MCF 10A (cell line): ENCODE data around the gene RNF6. TPM values are rescaled to one million over a fixed set of nuclear protein-coding genes. Genes with fewer than 3 reads are reported as not detected.

ENCODE experiments used
- BruUV-seq: library from RNA; stranded (reverse); fragments of 400-500 nt; replicated peaks from 2 replicates; lab custom pipeline; 2021; lab: Mats Ljungman, UMichigan
- CTCF ChIA-PET: fragments of 300-600 bp; sonication (Branson Sonifier 250); formaldehyde crosslinking; extraction: SDS; loops from one replicate; lab custom pipeline; 2021; ENCODE audit warnings: antibody characterized with exemption, inconsistent platforms; lab: Yijun Ruan, JAX
- POLR2A ChIA-PET: fragments of 300-600, 350-650 bp; sonication (Branson Sonifier 250); formaldehyde crosslinking; extraction: SDS; loops from one replicate; lab custom pipeline; 2020; ENCODE audit warnings: antibody characterized with exemption, inconsistent platforms; lab: Yijun Ruan, JAX
- DNase-seq: peaks from one replicate; pipeline ENCODE4 v3.0.0-alpha.2; 2018; ENCODE audit not compliant: unreplicated experiment
- H3K27ac Mint-ChIP-seq: one replicate; pipeline ENCODE4 v1.8.0; 2022; ENCODE audit warnings: mild to moderate bottlenecking, low read depth, mixed read lengths; ENCODE audit not compliant: unreplicated experiment
- H3K27me3 Mint-ChIP-seq: one replicate; pipeline ENCODE4 v1.8.0; 2022; ENCODE audit warnings: mixed read lengths; ENCODE audit not compliant: insufficient read depth, unreplicated experiment
- H3K36me3 Mint-ChIP-seq: one replicate; pipeline ENCODE4 v1.8.0; 2022; ENCODE audit warnings: mild to moderate bottlenecking, moderate library complexity, mixed read lengths; ENCODE audit not compliant: insufficient read depth, unreplicated experiment
- H3K4me1 Mint-ChIP-seq: one replicate; pipeline ENCODE4 v1.8.0; 2022; ENCODE audit warnings: mixed read lengths; ENCODE audit not compliant: insufficient read depth, unreplicated experiment
- H3K4me3 Mint-ChIP-seq: one replicate; pipeline ENCODE4 v1.8.0; 2022; ENCODE audit warnings: mild to moderate bottlenecking, moderate library complexity, mixed read lengths; ENCODE audit not compliant: unreplicated experiment
- H3K9me3 Mint-ChIP-seq: one replicate; pipeline ENCODE4 v1.8.0; 2022; ENCODE audit warnings: mixed read lengths; ENCODE audit not compliant: unreplicated experiment
- CTCF ChIP-seq: fragments of 200-600 bp; IDR thresholded peaks from one replicate; pipeline ENCODE4 v1.8.0; 2022; ENCODE audit warnings: antibody characterized with exemption, mild to moderate bottlenecking; ENCODE audit not compliant: unreplicated experiment
- intact Hi-C: fragments of 100-400 bp; cut with micrococcal nuclease; formaldehyde crosslinking; loops from 2 replicates; pipeline ENCODE4 v1.14.1; 2022
- total RNA-seq: library from RNA; stranded (reverse); gene quantifications from 2 replicates; pipeline ENCODE4 v1.2.3, GENCODE V29; 2022

The RNF6 gene
- total RNA-seq, 1 experiment from 2014 or later = 81.9 TPM

- POLR2A ChIA-PET = interaction anchor here (0.7 to 4.6 kb wide), 7 partner anchors 11 to 439 kb away, joined by 3 to 48 read pairs (median 4); partner anchors contain the start of gene RNF6
- Mint-ChIP-seq H3K27me3 (no peaks in the 10 kb centered on the region), H3K27ac (peak overlapping the region; percentile 47), H3K4me1 (peaks cover 19% of the 10 kb centered on the region), H3K36me3 (no peaks in the 10 kb centered on the region), H3K9me3 (no peaks in the 10 kb centered on the region), H3K4me3 (peak overlapping the region; percentile 80)
- intact Hi-C loops = loop anchor here (1.0 kb wide), 1 partner anchor 443 kb away; no protein-coding TSS in a partner anchor
- DNase-seq = no peak
- BruUV-seq = no TSS peak
- no peak for TF ChIP-seq CTCF
- CTCF ChIA-PET = interaction anchor here (0.5 to 0.7 kb wide), 2 partner anchors 8 to 10 kb away, joined by 3 to 4 read pairs; no protein-coding TSS in a partner anchor
Observed at GRCh38 chr13:26255115-26255514, 33.0 kb upstream of the RNF6 start.

GRCh38 chr13:26254583-26255111 lies 32.5 kb upstream of the RNF6 start:
- TF ChIP-seq CTCF = no peak
- Mint-ChIP-seq H3K36me3 (no peaks in the 10 kb centered on the region), H3K4me1 (peaks cover 18% of the 10 kb centered on the region), H3K27me3 (no peaks in the 10 kb centered on the region), H3K4me3 (peak overlapping the region; percentile 80), H3K27ac (peak overlapping the region; percentile 47), H3K9me3 (no peaks in the 10 kb centered on the region)
- POLR2A ChIA-PET = interaction anchor here (0.7 to 4.6 kb wide), 6 partner anchors 11 to 440 kb away, joined by 3 to 48 read pairs (median 6); partner anchors contain the start of gene RNF6
- CTCF ChIA-PET = interaction anchor here (1.4 kb wide), 1 partner anchor 444 kb away, joined by 4 read pairs; no protein-coding TSS in a partner anchor
- intact Hi-C loops = loop anchor here (1.0 kb wide), 2 partner anchors 33 to 444 kb away; no protein-coding TSS in a partner anchor
- peak; percentile 48 for DNase-seq
- no TSS peak for BruUV-seq

GRCh38 chr13:26253787-26254582 lies 31.9 kb upstream of the RNF6 start, which contains the start of gene CDK8:
CDK8 (plus strand) TSS chr13:26254129; CDS start chr13:26254642, 513 bp downstream.
- H3K9me3 Mint-ChIP-seq = no peaks in the 10 kb centered on the region
- H3K27me3 Mint-ChIP-seq = no peaks in the 10 kb centered on the region
- BruUV-seq = no TSS peak
- intact Hi-C loops = loop anchor here (1.0 kb wide), 1 partner anchor 33 kb away; no protein-coding TSS in a partner anchor
- DNase-seq = peak; percentile 90
- peak within 1 kb of the TSS; percentile 67 for H3K27ac Mint-ChIP-seq
- TF ChIP-seq CTCF = no peak
- ChIA-PET POLR2A (interaction anchor here (0.5 to 4.6 kb wide), 6 partner anchors 17 to 997 kb away, joined by 3 to 48 read pairs (median 4); partner anchors contain the start of genes RNF6 and RPL21), CTCF (interaction anchor here (0.7 to 1.4 kb wide), 2 partner anchors 69 to 444 kb away, joined by 3 to 4 read pairs; no protein-coding TSS in a partner anchor)
- peaks cover 18% of the 10 kb centered on the region for H3K4me1 Mint-ChIP-seq
- peak within 1 kb of the TSS; percentile 80 for H3K4me3 Mint-ChIP-seq
- no peaks in the 10 kb centered on the region for H3K36me3 Mint-ChIP-seq
